Body of pancreas (tissue), 4 donors: Measurements from ENCODE around the gene TACC3. TPM values are rescaled to one million over a fixed set of nuclear protein-coding genes. Genes with fewer than 3 reads are reported as not detected.

Experiments used
- ATAC-seq: fragments of 150-250 bp; one replicate; pipeline ENCODE4 v1.9.1; 2016
- DNase-seq, 4 donors: peaks; one replicate each; pipeline ENCODE4 v3.0.0-alpha.2; 2019
- H3K27ac ChIP-seq, 4 donors: fragments of 200-600 bp; sonication (generic); 1 replicate in 3 of 4; 2 replicates in 1 of 4; pipeline versions ENCODE4 v1.5.1 to v1.6.1; 2016 to 2019; ENCODE audit warnings: mild to moderate bottlenecking in 1 of 4, mixed read lengths in 1 of 4, moderate library complexity in 1 of 4
- H3K27me3 ChIP-seq, 2 donors: fragments of 200-600 bp; sonication (generic); one replicate each; pipeline ENCODE4 v1.6.0; 2016; ENCODE audit warnings: mild to moderate bottlenecking in 1 of 2
- H3K36me3 ChIP-seq, 2 donors: fragments of 200-600 bp; sonication (generic); replicated peaks in 1 of 2; 2 replicates each; pipeline ENCODE4 v1.5.1; 2016; ENCODE audit warnings: low read depth in 2 of 2; ENCODE audit not compliant: insufficient read depth in 1 of 2
- H3K4me1 ChIP-seq: fragments of 200-600 bp; sonication (generic); one replicate; pipeline ENCODE4 v1.6.0; 2016
- H3K4me3 ChIP-seq, 2 donors: fragments of 200-600 bp; sonication (generic); 1 replicate in 1 of 2; 2 replicates in 1 of 2; pipeline ENCODE4 v1.5.1; 2016 to 2019
- H3K9me3 ChIP-seq, 3 donors: fragments of 200-600 bp; sonication (generic); 1 replicate in 2 of 3; 2 replicates in 1 of 3; pipeline ENCODE4 v1.5.1; 2016
- CTCF ChIP-seq, 7 experiments: fragments of 450-650 bp in 4 of 7; fragments of 200-600 bp in 3 of 7; sonication (generic) in 3 of 7; IDR thresholded peaks; one replicate each; pipeline ENCODE4 v1.5.1; 2016 to 2019; ENCODE audit warnings: antibody characterized with exemption in 7 of 7
- POLR2A ChIP-seq, 3 donors: fragments of 450-650 bp; IDR thresholded peaks; one replicate each; pipeline ENCODE4 v1.6.1; 2016; ENCODE audit warnings: antibody characterized with exemption in 3 of 3, mild to moderate bottlenecking in 2 of 3
- WGBS, 2 donors: methylation state at CpG; one replicate each; pipeline ENCODE4 v1.1.5; 2017; 5-methylcytosine and 5-hydroxymethylcytosine counted together
- intact Hi-C: fragments of 100-400 bp; cut with DNase I; formaldehyde crosslinking; loops from one replicate; pipeline ENCODE4 v1.15.1; 2023
- total RNA-seq, 2 donors: library from RNA; depleted of rRNA; stranded (reverse); fragments of >200 nt; gene quantifications; one replicate each; pipeline ENCODE4 v1.1.0, GENCODE V29; 2016

Gene TACC3
- total RNA-seq, 2 donors from 2014 or later: 5.7 to 8.9 TPM

GRCh38 chr4:1683736-1684505, 37.4 kb upstream of the TACC3 start, which contains the start of gene FAM53A:
Gene FAM53A (minus strand): TSS chr4:1684313. CDS start chr4:1668741, 15,572 bp downstream.
- H3K36me3 ChIP-seq: no peaks in the 10 kb centered on the region
- ATAC-seq: peak; percentile 96
- 2% methylated on average over 6 to 89 of the region's 118 CpGs for WGBS, 2 donors
- peak; percentile 28 to 98 (median 94) for DNase-seq
- peaks cover 20% of the 10 kb centered on the region for H3K4me1 ChIP-seq
- H3K9me3 ChIP-seq: no peaks in the 10 kb centered on the region
- H3K27ac ChIP-seq: peak within 1 kb of the TSS; percentile 42 to 76 (median 72)
- no peaks in the 10 kb centered on the region for H3K27me3 ChIP-seq
- peak within 1 kb of the TSS; percentile 3 to 24 for H3K4me3 ChIP-seq
- TF ChIP-seq POLR2A (IDR thresholded peaks at IDR 0.05) (peak in 2 of 3 donors; percentile 19 to 51), CTCF (IDR thresholded peaks at IDR 0.05) (peak in 2 of 7 experiments; percentile 2 to 9)
- intact Hi-C loops: no loop called here

DNA sequence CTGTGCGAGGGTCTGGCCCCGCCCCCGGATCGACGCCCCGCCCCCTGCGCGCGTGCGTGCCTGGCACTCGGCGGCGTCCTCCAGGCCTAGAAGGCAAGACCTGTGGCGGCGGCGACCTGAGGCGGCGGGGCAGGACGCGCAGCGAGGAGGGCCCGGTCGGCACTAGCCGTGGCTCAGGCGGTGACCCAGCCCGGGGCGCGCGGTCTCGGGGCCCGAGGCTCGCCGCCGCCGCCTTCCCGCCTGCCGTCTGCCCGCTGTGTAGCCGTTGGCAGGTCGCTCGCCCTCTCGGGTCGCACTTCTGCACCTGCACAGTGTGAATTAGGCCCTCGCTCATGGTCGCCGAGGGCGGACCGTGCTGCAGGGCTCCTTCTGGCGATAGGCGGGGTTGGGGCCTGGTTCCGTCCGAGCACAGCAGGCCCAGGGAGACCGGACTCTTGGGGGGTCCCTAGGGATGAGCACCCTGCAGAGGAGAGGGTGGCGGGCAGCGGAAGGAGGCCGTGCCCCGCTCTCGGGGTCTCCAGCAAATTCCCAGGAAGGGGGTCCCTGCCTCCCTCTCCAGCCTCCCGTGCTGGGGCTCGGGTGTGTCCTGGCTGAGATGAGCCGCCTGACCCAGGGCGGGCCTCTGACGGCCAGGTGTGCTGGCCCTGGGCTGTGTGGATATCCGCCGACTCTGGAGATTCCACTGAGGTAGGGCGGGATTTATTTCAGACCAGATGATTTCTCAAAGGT, 36.7 kb upstream of the TACC3 start:
- ATAC-seq: no peak
- intact Hi-C loops: no loop called here
- WGBS, 2 donors: 25% methylated on average over 33 of the region's 66 CpGs; no CpG with 5 or more reads in 1 of the 2 donors
- TF ChIP-seq POLR2A (IDR thresholded peaks at IDR 0.05) (peak in 1 of 3 donors; percentile 5), CTCF (IDR thresholded peaks at IDR 0.05) (no peak)
- no peak overlapping the region for H3K4me3 ChIP-seq
- H3K27ac ChIP-seq: peak overlapping the region in 3 of 4 donors; percentile 53 to 76 (median 64)
- peak in 2 of 4 donors; percentile 12 to 95 for DNase-seq
- H3K36me3 ChIP-seq: no peaks in the 10 kb centered on the region
- H3K4me1 ChIP-seq: peaks cover 20% of the 10 kb centered on the region
- H3K27me3 ChIP-seq: no peaks in the 10 kb centered on the region
- no peaks in the 10 kb centered on the region for H3K9me3 ChIP-seq

GRCh38 chr4:1685235-1686150, 35.8 kb upstream of the TACC3 start:
- no peak overlapping the region for H3K4me3 ChIP-seq
- no peak for TF ChIP-seq CTCF (IDR thresholded peaks at IDR 0.05)
- no peak for TF ChIP-seq POLR2A (IDR thresholded peaks at IDR 0.05)
- H3K27me3 ChIP-seq: no peaks in the 10 kb centered on the region
- H3K27ac ChIP-seq: peak overlapping the region in 2 of 4 donors; percentile 64 to 76
- H3K4me1 ChIP-seq: peaks cover 20% of the 10 kb centered on the region
- intact Hi-C loops: no loop called here
- DNase-seq: no peak
- no peaks in the 10 kb centered on the region for H3K36me3 ChIP-seq
- no peaks in the 10 kb centered on the region for H3K9me3 ChIP-seq
- no peak for ATAC-seq
- 77 to 80% methylated on average over 19 to 23 of the region's 23 CpGs for WGBS, 2 donors

DNA sequence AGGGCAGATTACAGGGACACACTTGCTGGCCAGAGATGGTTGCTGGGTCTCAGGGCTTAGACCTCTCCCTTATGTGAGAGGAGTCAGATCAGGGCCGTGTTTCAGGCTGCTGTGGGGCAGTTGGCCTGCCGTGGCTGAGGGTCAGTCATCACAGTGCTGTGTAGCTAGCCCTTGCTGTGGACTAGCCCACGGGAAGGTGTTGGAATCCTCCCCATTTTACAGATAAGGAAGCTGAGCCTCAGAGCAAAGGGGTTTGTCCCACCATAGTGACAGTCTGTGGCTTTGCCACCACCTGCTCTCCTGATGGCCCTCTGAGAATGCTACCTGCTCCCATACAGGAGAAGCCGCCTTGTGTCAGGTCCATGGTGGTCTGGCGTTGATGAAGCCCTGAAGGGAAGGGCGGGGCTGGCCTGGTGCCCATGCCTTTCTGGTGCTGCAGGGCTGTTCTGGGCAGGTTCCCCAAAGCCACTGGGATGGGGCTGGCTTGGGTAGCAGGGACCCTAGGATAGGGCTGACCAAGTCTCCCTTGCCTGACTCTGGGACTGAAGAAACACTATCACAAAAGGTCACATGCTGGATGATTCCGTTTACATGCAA, 34.8 kb upstream of the TACC3 start:
- Histone ChIP-seq H3K4me1 (peaks cover 20% of the 10 kb centered on the region), H3K9me3 (no peaks in the 10 kb centered on the region), H3K27ac (no peak overlapping the region), H3K4me3 (no peak overlapping the region), H3K36me3 (peaks cover 0 to 7% of the 10 kb centered on the region in 2 donors), H3K27me3 (no peaks in the 10 kb centered on the region)
- no peak for TF ChIP-seq CTCF (IDR thresholded peaks at IDR 0.05)
- WGBS, 2 donors: 49 to 59% methylated on average over 4 to 7 of the region's 7 CpGs
- DNase-seq: no peak
- no peak for ATAC-seq
- intact Hi-C loops: no loop called here
